ENCODE measurements around the gene ZNF469.

The ZNF469 gene, protein sequence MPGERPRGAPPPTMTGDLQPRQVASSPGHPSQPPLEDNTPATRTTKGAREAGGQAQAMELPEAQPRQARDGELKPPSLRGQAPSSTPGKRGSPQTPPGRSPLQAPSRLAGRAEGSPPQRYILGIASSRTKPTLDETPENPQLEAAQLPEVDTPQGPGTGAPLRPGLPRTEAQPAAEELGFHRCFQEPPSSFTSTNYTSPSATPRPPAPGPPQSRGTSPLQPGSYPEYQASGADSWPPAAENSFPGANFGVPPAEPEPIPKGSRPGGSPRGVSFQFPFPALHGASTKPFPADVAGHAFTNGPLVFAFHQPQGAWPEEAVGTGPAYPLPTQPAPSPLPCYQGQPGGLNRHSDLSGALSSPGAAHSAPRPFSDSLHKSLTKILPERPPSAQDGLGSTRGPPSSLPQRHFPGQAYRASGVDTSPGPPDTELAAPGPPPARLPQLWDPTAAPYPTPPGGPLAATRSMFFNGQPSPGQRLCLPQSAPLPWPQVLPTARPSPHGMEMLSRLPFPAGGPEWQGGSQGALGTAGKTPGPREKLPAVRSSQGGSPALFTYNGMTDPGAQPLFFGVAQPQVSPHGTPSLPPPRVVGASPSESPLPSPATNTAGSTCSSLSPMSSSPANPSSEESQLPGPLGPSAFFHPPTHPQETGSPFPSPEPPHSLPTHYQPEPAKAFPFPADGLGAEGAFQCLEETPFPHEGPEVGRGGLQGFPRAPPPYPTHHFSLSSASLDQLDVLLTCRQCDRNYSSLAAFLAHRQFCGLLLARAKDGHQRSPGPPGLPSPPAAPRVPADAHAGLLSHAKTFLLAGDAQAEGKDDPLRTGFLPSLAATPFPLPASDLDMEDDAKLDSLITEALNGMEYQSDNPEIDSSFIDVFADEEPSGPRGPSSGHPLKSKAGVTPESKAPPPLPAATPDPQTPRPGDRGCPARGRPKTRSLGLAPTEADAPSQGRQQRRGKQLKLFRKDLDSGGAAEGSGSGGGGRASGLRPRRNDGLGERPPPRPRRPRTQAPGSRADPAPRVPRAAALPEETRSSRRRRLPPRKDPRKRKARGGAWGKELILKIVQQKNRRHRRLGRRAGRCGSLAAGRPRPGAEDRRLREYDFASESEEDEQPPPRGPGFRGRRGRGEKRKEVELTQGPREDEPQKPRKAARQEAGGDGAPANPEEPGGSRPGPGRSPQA (N-terminal part only)

DNA sequence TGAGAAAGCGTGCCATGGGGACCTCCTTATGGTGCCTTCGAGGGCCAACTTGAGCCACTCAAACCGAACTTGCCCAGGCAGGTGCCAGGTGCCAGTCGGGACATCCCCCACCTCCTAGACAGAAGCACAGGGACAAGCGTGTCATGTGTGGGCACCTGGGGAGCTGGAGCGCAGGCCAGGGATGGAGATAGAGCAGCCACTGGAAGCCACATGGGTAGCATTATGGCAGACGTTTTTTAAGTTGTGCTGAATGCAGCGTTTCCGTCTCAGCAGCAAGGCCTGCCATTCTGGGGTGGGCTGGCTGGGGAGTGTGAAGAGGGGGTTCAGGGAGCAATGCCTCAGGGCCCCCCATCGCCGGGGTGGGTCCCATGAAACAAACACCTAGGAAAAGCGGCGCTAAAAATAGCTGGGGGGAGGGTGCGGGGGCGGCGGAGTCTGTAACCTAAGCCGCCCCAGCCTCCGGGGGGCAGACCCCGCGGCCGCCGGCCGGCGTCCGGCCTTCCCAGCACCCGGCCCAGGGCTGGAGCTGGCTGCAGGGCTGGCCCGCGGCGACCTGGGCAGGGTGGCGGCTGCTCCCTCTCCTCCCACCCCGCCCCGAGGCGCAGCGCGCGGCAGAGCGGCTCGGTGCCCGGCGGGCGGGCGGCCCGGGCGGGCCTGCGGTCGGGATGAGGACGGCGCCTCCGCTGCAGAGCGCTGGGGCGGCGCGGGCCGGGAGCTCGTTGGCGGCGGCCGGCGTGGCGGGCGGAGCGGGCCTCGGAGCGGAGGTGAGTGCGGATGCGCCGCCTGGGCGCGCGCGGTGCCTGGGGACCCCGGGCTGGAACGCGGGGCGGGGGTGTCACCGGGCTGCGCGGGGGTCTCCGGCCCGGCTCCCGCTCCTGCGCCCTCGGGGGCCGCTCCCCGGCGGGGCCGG lies at the start of gene ZNF469:
TSS of gene ZNF469 (plus strand) at position 469 of the 910 bp plus-strand sequence. CDS start 44,512 bp downstream, outside the sequence.
- Histone ChIP-seq H3K4me1 (peaks cover 36% of the 10 kb centered on the region), H3K27me3 (peaks cover 58% of the 10 kb centered on the region), H4K20me1 (peaks cover 35% of the 10 kb centered on the region), H3K27ac (no peak within 1 kb of the TSS), H3K36me3 (no peaks in the 10 kb centered on the region), H3K4me2 (peak within 1 kb of the TSS; percentile 71), H3K4me3 (peak within 1 kb of the TSS; percentile 57), H3K9me3 (no peaks in the 10 kb centered on the region), H3K9ac (no peak within 1 kb of the TSS)
- TF ChIP-seq Cebpa-rat (IDR thresholded peaks at IDR 0.05): no peak

GRCh38 chr16:88333848-88334777 lies 48.6 kb upstream of the ZNF469 start:
- Histone ChIP-seq H3K4me2 (peak overlapping the region; percentile 57), H3K9me3 (no peaks in the 10 kb centered on the region; the same call in 1 of the 2 replicates), H3K36me3 (no peaks in the 10 kb centered on the region), H3K4me1 (peaks cover 31% of the 10 kb centered on the region), H4K20me1 (no peaks in the 10 kb centered on the region), H3K27me3 (no peaks in the 10 kb centered on the region), H3K4me3 (no peak overlapping the region), H3K9ac (no peak overlapping the region), H3K27ac (no peak overlapping the region)
- TF ChIP-seq Cebpa-rat (IDR thresholded peaks at IDR 0.05): no peak

DNA sequence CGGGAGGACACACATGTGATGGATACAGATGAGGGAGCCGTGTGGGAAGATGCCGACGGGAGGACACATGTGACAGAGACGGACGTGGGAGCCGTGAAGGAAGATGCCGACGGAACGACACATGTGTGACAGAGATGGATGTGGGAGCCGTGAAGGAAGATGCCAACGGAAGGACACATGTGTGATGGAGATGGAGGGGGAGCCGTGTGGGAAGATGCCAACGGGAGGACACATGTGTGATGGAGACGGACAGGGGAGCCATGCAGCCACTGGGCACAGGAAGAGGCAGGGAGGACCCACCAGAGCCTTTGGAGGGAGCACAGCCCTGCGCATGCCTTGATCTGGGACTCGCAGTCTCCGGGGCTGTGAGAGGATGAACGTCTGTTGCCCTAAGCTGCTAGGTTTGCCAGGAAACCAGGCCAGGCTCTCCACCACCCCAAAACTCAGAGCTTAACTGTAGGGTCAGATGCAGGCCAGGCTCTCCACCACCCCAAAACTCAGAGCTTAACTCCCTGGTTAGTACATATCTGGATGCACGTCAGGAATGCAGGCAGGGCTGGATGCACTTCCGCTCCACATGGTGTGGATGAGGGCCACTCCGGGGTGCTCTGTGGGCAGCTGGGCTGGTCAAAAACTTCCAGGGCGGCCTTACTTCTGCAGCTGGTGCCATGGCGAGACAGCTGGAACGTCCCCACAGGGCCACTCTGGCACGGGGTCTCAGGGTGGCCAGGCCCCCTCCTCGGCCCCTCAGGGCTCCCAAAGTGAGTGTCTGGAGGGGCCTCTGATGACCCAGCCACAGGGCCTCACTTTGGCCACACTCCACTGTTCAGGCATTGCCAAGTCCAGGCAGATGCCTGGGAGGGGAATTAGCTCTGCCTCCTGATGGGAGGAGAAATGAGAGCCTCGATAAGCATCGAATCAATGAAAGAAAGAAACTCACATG lies 47.7 kb upstream of the ZNF469 start:
- Histone ChIP-seq H4K20me1 (no peaks in the 10 kb centered on the region), H3K4me1 (peaks cover 28% of the 10 kb centered on the region), H3K27me3 (no peaks in the 10 kb centered on the region), H3K27ac (no peak overlapping the region), H3K4me3 (no peak overlapping the region), H3K9ac (no peak overlapping the region), H3K9me3 (no peaks in the 10 kb centered on the region; the same call in 1 of the 2 replicates), H3K4me2 (no peak overlapping the region), H3K36me3 (no peaks in the 10 kb centered on the region)
- no peak for TF ChIP-seq Cebpa-rat (IDR thresholded peaks at IDR 0.05)

GRCh38 chr16:88337021-88337420 lies 45.7 kb upstream of the ZNF469 start:
- no peak for TF ChIP-seq Cebpa-rat (IDR thresholded peaks at IDR 0.05)
- Histone ChIP-seq H3K4me3 (no peak overlapping the region), H4K20me1 (no peaks in the 10 kb centered on the region), H3K9me3 (no peaks in the 10 kb centered on the region; the same call in 1 of the 2 replicates), H3K27ac (no peak overlapping the region), H3K9ac (no peak overlapping the region), H3K36me3 (no peaks in the 10 kb centered on the region), H3K4me1 (peaks cover 30% of the 10 kb centered on the region), H3K4me2 (no peak overlapping the region), H3K27me3 (no peaks in the 10 kb centered on the region)

GRCh38 chr16:88337538-88337937 lies 45.2 kb upstream of the ZNF469 start:
- no peak overlapping the region for H3K27ac ChIP-seq
- no peaks in the 10 kb centered on the region for H3K36me3 ChIP-seq
- no peak for TF ChIP-seq Cebpa-rat (IDR thresholded peaks at IDR 0.05)
- H3K4me1 ChIP-seq: peaks cover 26% of the 10 kb centered on the region
- H3K9ac ChIP-seq: no peak overlapping the region
- no peak overlapping the region for H3K4me3 ChIP-seq
- no peak overlapping the region for H3K4me2 ChIP-seq
- no peaks in the 10 kb centered on the region; the same call in 1 of the 2 replicates for H3K9me3 ChIP-seq
- no peaks in the 10 kb centered on the region for H3K27me3 ChIP-seq
- H4K20me1 ChIP-seq: no peaks in the 10 kb centered on the region

GRCh38 chr16:88338111-88338510 lies 44.6 kb upstream of the ZNF469 start:
- H3K4me2 ChIP-seq: no peak overlapping the region
- no peaks in the 10 kb centered on the region for H4K20me1 ChIP-seq
- no peaks in the 10 kb centered on the region; the same call in 1 of the 2 replicates for H3K9me3 ChIP-seq
- no peaks in the 10 kb centered on the region for H3K27me3 ChIP-seq
- no peak overlapping the region for H3K4me3 ChIP-seq
- H3K4me1 ChIP-seq: peaks cover 20% of the 10 kb centered on the region
- H3K36me3 ChIP-seq: no peaks in the 10 kb centered on the region
- no peak for TF ChIP-seq Cebpa-rat (IDR thresholded peaks at IDR 0.05)
- H3K27ac ChIP-seq: no peak overlapping the region
- no peak overlapping the region for H3K9ac ChIP-seq

- no peaks in the 10 kb centered on the region for H3K27me3 ChIP-seq
- H3K4me2 ChIP-seq: no peak overlapping the region
- H3K9ac ChIP-seq: no peak overlapping the region
- no peaks in the 10 kb centered on the region; the same call in 1 of the 2 replicates for H3K9me3 ChIP-seq
- no peak for TF ChIP-seq Cebpa-rat (IDR thresholded peaks at IDR 0.05)
- H4K20me1 ChIP-seq: no peaks in the 10 kb centered on the region
- H3K27ac ChIP-seq: no peak overlapping the region
- peaks cover 13% of the 10 kb centered on the region for H3K4me1 ChIP-seq
- no peaks in the 10 kb centered on the region for H3K36me3 ChIP-seq
- H3K4me3 ChIP-seq: no peak overlapping the region
These were observed 43.9 kb upstream of the ZNF469 start for GRCh38 chr16:88338896-88339295.

Data from BLaER1 (cell line).